ENCODE results near the gene TMEM161A.
A peak's percentile ranks its signal among the peaks of the same experiment; 100 is the strongest.
"Not testable (repeated sequence)": the region's sequence is repeated elsewhere in the genome, so short reads cannot be mapped to it uniquely, and the experiment has no call there.

The TMEM161A gene

DNA sequence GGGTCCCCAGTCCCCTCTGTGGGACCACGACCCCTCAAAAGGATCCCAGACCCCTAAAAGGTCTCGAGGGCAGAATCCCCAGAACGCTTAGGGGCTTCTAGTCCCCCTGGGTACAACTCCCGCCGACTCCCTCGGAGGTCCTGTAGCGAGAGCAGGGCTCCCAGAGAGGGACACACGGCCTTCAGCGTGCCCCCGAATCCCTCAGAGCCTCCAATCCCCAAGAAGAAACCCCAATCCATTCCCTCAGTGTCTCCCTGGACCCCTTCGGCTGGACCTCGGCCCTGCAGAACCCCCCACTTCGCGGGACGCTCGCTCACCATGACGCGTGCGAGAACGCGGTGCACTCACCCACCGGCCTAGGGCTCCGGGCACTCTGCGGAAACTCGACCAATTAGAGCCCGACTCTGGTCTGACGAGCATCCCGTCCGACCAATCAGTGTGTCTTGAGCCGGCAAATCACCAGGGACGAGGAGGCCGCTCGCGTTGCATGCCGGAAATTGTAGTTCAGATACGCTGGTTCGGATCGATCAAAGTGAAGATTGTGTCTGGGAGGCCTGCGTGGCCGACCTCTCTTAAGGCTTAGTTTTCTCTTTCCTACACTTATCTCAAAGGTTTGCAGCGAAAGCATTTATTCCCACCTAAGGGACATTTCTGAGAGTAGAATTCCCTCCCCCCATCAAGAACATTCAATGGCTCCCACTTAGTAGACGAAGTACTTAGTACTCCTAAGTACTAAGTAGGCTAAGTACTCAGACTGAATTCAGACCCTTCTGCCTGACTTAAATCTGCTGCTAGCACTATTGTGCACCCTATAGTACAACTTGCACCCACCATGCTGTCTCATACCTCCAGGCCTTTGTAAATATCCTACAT is at the start of gene TMEM161A:
TSS of gene TMEM161A (minus strand) at position 370 of the 873 bp plus-strand sequence. CDS start at position 320, 50 bp downstream.
- DNase-seq = peak; percentile 94

DNA sequence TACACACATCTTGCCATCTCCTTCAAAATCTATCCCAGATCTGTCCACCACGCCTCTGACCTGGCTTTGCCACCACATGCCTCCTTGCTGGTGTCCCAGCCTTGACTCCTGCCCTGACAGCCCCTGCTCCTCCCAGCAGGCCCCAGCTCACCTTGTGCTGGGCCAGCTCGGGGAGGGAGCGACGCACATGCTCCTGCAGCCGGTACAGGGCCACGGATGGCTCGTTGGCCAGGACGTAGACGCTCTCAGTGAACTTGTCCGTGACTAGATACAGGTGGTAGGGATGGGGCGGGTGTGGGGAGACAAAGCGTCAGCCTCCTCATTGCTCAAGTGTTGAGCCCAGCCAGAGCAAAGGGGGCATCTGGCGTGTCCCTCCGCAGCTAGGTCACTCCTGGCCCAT is 48.5 kb upstream of the TMEM161A start:
- DNase-seq = no peak

DNA sequence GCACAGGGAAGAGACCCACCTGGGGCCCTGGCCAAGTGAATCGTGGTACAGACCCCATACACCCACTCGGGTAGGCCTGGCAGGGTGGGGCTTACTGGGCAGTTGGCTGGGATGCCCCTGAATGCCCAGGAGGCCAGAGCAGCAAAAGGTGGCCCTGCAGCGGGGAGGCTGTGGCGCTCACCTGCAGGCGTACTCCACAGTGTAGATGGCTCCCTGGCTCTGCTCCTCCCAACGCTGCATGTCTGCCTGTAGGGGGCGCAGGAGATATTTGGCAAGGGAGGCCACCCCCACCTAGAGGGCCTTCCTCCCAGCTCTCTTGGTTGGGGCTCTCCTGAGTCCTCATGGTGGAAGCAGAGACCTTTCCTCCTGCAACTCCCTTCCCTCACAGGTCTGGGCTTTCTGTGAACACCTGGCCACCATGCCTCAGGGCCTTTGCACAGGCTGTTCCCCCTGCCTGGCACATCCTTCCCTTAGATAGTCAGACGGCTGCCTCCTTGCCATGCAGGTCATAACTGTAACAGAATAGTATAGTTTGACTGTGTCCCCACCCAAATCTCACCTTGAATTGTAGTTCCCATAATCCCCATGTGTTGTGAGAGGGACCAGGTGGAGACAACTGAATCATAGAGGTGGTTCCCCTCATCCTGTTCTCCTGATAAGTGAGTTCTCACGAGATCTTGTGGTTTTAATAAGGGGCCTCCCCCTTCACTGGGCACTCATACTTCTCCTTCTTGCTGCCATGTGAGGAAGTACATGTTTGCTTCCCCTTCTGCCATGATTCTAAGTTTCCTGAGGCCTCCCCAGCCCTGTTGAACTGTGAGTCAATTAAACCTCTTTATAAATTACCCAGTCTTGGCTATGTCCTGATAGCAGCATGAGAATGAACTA is 47.8 kb upstream of the TMEM161A start:
- DNase-seq = peak; percentile 48 to 50

DNA sequence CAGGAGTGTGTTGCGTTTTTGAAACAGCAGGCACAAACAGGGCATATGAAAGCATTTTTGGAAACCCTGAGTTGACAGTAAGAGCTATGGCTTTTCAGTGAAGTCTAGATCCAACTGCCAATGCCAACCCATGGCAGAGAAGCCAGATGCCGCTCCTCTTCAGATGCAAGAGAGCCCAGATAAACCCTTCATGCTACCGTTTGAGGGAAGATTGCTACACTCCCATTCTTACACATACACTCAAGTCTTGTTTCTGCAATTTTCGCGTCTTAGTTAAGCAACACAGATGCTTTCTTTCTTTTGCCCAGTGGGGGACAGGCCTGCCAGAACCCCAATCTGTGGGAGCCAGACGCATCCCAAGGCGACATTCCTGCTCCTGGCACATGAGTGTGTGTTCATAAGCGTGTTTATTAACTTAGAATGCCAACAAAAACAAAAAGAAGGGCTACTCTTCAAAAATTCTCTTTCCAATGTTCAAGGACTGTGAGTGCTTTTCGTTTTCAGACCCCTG is 43.3 kb upstream of the TMEM161A start:
- DNase-seq = no peak

DNA sequence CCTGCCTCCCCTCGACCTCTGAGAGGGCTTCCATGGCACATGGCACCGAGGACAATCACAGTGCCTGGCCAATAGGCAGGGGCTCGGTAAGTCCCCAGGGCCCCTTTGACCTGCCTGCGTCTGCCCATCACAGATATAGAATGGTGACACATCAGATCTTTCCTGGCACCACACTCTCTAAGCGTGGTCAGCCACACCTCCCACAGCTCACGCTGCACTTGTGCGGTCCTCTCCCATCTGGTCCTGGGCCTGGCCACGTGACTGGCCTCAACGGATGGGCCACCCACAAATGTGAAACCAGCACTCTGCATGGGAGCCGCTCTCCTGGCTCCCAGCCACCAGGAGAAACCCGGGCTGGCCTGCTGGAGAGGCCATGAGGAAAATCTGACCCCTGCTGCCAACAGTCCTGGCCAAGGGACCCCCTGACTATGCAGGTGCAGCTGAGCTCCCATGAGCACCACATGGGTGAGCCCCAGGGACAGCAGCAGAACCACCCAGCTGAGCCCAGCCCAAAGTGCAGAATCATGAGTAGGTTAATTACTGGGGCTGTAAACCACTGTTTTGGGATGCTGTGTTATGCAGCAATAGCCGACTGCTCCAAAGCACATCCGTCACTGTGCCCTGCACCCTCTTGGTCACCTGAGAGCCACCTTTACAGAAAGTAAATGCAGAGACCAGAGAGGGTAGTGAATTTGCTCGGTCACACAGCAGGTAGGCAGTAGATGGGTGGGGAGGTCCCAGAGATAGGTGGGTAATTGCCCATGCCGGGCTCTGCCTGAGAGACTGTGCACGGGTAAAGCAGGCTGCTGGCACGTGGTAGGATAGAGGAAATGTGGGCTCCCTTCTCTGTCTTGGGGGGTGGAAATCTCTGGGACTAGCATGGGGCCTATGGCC is 41.5 kb upstream of the TMEM161A start:
- no peak for DNase-seq

DNA sequence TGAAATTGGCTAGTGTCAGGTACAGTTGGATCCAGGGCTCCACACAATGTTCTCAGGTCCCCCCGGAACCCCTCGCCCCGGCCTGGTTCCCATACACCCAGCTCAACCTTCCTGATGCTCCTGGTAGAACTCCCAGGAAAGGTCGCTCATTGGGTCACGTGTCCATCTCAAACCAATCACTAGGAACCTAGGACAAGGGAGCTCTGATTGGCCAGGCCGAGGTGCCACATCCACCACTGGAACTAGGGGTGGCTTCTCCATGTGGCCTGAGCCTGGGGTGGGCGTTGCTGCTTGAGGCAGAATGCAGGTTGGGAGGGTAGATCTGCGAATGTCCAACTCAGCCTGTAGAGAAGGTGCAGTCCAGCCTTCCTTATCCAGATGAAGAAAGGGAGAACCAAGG is 38.7 kb upstream of the TMEM161A start:
- DNase-seq = no peak

DNA sequence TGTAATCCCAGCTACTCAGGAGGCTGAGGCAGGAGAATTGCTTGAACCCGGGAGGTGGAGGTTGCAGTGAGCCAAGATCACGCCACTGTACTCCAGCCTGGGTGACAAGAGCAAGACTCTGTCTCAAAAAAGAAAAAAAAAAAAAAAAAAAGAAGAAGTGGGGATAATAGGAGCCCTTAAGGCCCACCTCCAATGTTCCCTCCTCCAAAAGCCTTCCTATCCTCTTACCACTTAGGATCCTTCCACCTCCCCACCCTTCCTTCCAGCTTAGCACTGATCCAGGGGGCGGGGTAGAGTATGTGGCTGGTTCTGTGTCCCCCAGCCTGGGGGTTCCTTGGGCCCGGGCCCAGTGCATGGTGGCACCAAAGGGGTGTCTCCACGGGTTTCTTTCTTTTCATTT is 35.0 kb upstream of the TMEM161A start:
- DNase-seq = not testable (repeated sequence)

DNA sequence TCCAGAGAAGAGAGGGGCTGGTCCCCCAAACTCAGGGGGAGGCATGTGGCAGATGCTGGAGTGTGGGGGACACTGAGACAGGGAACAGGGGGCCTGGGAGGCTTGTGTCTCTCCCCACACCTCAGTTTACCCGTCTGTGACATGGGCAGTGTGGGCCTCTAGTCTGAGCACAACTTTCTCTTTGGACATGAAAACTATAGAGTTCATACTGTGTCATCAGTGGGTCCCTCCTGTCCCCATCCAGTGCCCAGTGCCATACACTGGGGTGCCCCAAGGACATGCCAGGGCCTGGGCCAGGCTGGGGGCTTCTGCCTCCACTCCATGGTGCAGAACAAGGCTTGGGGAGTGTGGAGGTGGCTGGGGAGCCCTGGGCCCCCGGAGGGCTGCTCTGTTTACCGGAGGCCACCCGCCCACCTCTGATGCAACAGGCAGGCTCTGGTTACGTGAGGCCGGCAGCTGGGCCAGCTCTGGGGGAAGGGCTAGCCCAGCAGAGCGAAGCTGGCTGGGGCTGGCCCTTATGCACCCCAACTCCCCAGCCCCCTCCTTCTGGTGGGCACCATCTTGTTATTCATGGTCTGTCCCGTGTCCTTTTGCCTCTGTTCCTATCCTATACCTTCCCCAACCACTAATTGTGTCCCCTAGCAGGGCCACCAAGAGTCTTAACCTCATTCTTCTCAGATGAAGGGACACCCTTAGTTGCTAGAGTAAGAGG is 33.7 kb upstream of the TMEM161A start:
- DNase-seq = no peak

DNA sequence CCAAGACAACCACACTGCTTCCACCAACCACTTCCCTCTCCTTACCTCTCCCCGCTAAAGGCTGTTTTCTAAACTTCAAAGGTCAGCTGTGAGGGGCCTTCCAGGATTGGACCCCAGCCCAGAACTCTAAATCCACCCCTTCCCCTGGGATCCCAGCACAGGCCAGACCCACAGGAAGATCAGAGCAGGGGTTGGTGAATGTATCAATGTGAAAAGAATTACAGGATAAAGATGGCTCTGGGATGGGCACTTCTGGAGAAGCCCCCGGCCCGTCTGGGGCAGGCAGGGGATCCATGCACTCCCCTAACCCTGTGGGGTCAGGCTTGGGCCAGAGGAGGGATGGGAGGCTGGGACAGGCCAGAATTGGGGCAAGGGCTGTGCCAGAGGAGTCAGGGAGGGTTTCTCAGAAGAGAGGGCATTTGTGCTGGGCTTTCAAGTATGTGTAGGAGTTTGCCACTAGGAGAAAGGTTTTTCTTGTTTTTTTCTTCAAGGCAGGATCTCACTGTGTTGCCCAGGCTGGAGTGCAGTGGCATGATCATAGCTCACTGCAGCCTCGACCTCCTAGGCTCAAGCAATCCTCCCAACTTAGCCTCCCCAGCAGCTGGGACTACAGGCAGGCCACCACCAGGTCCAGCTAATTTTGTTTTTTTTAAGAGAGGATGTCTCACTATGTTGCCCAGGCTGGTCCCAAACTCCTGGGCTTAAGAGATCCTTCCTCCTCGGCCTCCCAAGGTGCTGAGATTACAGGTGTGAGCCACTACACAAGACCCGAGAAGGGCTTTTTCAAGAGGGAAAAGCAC is 32.8 kb upstream of the TMEM161A start:
- DNase-seq = no peak

DNA sequence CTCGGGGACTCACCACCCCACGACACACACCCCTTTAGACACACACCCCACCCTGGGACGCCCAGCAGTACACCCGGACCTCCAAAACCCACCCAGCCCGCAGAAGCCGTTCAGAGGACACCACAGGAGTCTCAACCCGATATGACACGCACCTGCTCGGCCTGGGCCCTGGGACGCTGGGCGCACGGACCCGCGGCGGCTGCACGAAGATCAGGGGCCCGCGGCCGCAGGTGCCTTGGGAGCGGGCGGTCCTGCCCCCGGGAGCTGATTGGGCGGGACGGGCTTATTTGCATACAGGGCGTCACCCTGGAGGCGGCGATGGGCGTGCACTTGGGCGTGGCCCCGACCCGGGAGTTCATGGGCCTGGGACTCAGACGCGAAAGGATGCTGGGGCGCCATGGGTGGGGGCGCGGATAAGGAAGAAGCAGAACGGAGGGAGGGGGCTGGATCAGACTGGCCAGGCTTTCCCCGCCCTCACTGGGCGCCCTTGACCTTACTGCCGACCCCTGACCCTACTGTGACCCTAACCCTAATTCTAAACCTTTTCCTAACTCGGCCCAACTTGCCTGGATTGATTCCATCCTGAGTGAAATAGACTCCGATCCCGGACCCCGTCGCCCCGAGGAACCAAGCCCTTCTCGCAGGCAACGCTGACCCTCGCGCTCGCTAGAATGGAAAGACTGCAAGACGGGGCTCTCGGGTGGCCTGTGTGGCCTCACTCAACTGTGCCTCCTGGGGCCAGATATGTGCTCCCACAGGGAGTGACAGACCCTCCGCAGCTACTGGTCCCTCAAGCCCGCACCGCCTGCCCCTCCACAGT is 32.0 kb upstream of the TMEM161A start, which contains the start of gene MEF2B:
TSS of gene MEF2B (minus strand) at position 211 of the 820 bp plus-strand sequence. CDS start 19,528 bp downstream, outside the sequence.
- peak; percentile 66 to 69 for DNase-seq

DNA sequence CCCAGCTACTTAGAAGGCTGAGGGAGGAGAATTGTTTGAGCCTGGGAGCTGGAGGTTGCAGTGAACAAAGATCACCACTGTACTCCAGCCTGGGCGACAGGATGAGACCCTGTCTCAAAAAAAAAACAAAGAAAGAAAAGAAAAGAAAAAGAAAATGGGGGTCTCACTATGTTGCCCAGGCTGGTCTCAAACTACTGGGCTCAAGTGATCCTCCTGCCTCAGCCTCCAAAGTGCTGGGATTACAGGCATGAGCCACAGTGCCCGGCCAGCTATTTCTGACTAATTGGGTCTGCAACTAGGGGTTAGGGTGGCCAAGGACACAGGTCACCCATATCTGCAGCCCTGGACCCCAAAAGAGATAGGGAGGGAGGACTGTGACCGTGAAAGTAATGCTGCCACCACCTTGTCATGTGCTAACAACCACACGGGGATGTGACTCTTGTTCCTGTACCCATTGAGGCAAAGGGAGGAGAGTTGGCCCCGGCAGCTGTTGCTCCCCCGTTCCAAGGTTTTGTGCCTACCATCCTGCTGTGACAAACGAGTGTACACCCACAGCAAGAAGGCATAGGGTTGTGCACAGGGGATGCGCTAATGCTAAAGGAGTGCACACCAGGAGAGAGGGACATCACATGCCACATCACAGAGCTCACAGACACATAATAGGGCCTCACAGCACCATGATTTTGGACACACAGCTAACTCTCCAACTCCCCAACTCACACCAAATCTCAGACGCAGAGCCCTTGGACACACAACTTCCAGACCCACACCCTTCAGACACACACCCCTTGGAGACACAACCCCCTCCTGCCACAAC is 31.2 kb upstream of the TMEM161A start:
- DNase-seq = no peak

DNA sequence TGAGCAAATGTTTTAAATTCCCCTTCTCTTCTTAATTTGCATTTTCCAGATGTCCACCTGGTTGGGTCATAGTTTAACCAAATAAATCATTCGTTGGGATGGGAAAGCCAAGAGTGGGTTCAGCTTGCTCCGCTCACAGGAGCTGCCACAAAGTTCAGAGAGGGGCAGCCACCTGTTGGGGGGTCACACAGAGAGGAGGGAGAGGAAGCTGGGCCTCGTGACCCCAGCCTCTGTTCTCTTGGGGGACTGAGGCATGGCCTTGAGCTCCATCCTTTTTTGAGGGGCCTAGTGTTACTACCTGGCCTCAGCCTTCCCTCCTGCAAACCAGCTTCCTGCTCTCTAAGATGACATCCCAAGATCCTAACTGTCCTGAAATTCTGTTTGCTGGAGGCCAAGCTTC is 29.3 kb upstream of the TMEM161A start:
- no peak for DNase-seq

DNA sequence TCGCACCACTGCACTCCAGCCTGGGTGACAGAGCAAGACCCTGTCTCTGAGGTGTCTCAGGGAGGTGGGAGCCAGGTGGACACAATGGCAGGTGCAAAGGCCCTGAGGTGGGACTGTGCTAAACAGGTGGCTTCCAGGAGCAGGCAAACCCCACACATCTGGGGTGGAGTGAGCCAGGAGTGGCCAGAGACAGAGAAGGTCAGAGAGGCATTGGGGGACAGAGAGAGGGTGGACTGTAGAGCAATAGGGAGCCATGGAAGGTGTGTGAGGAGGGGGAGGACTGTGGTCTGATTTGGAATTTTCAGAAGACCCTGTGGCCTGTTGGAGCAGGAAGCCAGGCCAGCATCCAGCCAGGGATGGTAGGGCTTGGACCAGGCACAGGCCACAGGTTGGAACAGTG is 27.1 kb upstream of the TMEM161A start:
- no peak for DNase-seq

DNA sequence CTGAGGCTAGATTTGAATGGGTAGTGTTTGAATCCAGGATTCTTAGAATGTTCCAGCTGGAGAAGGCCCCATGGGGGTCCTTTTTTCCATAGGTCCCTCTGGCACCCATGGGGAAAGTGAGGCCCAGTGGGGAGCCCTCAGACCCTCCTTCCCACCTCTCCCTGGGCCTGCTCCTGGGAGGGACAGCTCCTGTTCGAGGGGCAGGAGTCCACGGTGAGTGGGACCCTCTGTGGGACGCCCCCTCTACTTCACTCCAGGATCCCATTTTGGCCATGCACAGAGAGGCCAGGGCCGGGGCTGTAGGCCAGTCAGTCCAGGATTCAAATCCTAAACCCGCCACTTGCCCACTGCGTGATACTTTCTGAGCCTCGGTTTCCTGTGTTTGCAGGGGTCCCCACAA is 24.2 kb upstream of the TMEM161A start:
- no peak for DNase-seq

DNA sequence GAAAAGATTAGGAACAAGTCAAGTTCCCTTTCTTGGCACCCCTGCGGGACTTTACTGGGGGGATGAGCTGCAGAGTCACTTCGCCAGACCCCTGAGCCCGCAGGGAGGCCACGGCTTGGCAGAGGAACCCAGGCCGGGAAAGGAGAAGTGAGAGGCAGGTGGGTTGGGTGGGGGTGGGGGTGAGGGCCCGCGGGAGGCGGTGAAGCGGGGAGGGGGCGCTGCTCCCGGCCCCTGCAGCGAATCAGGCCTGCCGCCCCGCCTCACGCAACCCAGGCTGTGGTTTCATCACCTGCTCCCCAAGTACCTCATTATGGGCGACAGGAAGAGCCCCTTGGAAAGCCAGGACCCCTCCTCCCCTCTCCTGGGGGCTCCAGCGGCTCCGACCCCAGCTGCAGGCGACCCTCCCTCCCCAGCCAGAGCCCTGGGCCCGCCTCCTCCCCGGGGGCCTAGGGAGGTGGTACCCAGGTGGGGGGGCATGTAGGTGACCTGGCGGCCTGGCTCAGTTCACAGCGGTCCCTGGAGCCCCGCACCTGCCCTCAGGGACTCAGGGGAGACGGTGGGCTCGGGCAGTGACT is 22.3 kb upstream of the TMEM161A start:
- no peak for DNase-seq

DNA sequence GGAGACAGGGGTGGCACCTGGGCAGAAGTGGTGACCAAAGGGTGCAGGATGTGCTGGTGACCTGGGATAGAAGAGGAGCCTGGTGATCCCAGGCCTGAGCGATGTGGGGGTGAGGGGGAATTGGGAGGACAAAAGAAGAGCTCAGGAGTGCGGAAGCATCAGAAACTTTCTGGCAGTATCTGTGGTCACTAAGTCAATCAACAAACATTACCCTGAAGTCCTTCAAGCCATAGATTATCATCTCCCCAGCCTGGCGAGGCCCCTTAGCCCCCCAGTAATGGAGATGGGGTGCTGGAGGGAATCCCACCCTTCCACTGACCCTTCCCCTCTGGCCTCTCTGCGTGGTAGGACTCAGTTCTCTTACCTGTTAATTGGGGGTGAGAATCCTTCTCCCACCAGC is 21.3 kb upstream of the TMEM161A start:
- no peak for DNase-seq

DNA sequence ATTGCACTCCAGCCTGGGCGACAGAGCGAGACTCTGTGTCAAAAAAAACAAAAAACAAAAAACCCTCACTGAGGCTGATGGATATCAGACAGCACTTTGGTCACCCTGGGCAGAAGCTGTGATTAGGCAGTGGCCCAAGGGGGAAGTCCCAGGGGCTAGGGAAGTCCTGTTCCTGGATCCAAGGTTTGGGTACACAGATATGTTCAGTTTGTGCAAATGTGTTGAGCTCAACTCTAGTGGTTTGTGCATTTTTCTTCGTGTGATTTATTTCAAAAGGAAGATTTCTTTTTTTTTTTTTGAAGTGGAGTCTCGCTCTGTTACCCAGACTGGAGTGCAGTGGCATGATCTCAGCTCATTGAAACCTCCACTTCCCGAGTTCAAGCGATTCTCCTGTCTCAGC is 19.5 kb upstream of the TMEM161A start:
- no peak for DNase-seq

DNA sequence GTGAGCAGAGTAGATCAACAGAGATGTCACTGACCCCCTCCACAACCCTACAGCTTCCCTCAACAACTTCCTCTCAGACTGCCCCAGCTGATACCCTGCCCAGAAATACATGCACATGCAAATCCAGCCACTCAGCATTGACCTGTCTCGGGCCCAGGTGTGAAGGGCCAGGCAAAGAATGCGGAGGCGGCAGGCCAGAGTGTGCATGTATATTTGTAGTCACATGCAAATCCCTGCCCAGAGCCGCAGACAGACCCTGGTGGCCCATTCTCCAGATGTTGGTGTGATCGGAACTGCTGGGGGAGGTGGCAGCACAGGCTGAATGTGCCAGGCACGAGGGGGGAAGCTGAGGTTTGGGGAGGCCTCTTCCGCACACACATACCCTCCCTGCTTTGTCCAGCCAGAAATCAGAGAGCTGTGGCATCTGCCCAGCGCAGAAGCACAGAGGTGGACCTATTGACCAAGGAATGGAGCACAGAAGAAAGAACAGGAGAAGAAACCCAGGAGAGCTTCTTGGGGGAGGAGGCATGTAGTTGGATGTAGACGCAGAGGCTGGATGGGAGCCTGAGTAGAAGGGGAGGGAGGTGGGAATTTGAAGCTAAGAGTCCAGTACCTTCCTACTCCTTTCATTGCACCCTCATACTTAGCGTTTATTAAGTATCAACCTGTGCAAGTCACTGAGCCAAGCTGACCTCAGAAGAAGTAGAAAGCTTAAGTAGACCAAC is 17.4 kb upstream of the TMEM161A start:
- DNase-seq = no peak

Measured in activated CD4-positive, alpha-beta T cell treated with anti-CD3 and anti-CD28 coated beads, Interleukin-2, amount 50 U/mL, for 4 hours (primary cell).